Testis (tissue), 2 donors: ENCODE data around the gene ZC3H6.

Source experiments
- POLR2A ChIP-seq: fragments of 450-650 bp; IDR thresholded peaks from one replicate; pipeline ENCODE4 v1.6.1; 2017; ENCODE audit warnings: antibody characterized with exemption, mild to moderate bottlenecking, moderate library complexity
- TF ChIP-seq, protein P1 (sequence below), 3 experiments: fragments of 450-650 bp in 2 of 3; fragments of 200-600 bp in 1 of 3; sonication (generic) in 1 of 3; IDR thresholded peaks; one replicate each; pipeline ENCODE4 v1.5.1; 2016 to 2019; ENCODE audit warnings: antibody characterized with exemption in 3 of 3, mild to moderate bottlenecking in 2 of 3, moderate library complexity in 1 of 3

DNA sequence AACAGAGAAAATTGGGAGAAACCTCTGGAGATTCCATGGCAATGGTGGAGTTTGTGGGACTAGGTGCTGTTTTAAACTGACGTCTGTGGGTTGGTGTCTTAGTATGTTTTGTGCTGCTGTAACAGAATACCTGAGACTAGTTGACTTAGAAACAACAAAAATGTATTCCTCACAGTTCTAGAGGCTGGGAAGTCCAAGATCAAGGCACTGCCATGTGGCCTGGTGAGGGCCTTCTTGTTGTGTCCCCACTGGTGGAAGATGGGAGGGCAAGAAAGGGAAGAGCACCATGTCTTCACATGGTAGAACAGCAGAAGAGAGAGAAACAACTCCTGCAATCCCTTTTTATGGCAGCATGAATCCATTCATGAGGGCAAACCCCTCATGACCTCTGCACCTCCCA lies 6.8 kb upstream of the ZC3H6 start:
- no peak for TF ChIP-seq POLR2A
- TF ChIP-seq, protein P1, sequence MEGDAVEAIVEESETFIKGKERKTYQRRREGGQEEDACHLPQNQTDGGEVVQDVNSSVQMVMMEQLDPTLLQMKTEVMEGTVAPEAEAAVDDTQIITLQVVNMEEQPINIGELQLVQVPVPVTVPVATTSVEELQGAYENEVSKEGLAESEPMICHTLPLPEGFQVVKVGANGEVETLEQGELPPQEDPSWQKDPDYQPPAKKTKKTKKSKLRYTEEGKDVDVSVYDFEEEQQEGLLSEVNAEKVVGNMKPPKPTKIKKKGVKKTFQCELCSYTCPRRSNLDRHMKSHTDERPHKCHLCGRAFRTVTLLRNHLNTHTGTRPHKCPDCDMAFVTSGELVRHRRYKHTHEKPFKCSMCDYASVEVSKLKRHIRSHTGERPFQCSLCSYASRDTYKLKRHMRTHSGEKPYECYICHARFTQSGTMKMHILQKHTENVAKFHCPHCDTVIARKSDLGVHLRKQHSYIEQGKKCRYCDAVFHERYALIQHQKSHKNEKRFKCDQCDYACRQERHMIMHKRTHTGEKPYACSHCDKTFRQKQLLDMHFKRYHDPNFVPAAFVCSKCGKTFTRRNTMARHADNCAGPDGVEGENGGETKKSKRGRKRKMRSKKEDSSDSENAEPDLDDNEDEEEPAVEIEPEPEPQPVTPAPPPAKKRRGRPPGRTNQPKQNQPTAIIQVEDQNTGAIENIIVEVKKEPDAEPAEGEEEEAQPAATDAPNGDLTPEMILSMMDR (IDR thresholded peaks at IDR 0.05): no peak
